ENCODE measurements around the gene CCT6A. TPM values are rescaled to one million over a fixed set of nuclear protein-coding genes. Genes with fewer than 3 reads are reported as not detected.

Gene CCT6A
- total and polyA plus RNA-seq, 9 of the 15 experiments (the other 6 are each of a cell fraction or from before 2014, with no cell fraction given), result 244 to 708 (median 387) TPM

DNA sequence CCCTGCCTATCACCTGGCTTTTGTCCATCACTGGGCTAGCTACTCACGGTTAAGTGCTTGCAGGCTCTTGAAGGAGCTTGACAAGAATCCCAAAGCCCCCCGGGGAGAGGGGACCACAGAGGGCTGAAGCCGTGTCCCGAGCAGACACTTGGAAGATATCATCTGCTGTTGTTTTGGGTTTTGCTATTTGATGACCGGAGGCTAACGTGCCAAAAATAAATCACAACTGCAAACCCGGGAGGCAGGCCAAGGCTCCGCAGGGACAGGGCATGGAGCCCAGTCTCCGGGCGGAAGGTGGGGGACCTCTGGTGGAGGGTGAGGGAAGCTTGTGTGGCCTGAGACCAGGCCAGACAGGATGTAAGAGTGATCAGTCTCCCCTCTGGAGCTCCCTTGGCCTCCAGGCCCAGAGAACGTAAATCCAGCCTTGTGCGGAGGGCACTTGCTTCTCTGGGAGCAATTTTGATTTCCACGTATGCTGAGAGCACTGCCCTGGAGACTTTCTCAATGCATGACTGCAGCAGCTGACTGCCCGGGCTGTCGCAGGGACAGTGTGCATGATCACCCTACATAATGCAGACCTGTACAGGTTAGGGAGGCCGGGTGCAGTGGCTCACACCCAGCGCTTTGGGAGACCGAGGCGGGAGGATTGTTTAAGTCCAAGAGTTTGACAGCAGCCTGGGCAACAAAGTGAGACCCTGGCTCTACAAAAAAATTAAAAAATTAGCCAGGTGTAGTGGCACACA lies 41.4 kb downstream of the CCT6A start, which contains the start of gene PHKG1 (continued):
- TF ChIP-seq, protein P1, sequence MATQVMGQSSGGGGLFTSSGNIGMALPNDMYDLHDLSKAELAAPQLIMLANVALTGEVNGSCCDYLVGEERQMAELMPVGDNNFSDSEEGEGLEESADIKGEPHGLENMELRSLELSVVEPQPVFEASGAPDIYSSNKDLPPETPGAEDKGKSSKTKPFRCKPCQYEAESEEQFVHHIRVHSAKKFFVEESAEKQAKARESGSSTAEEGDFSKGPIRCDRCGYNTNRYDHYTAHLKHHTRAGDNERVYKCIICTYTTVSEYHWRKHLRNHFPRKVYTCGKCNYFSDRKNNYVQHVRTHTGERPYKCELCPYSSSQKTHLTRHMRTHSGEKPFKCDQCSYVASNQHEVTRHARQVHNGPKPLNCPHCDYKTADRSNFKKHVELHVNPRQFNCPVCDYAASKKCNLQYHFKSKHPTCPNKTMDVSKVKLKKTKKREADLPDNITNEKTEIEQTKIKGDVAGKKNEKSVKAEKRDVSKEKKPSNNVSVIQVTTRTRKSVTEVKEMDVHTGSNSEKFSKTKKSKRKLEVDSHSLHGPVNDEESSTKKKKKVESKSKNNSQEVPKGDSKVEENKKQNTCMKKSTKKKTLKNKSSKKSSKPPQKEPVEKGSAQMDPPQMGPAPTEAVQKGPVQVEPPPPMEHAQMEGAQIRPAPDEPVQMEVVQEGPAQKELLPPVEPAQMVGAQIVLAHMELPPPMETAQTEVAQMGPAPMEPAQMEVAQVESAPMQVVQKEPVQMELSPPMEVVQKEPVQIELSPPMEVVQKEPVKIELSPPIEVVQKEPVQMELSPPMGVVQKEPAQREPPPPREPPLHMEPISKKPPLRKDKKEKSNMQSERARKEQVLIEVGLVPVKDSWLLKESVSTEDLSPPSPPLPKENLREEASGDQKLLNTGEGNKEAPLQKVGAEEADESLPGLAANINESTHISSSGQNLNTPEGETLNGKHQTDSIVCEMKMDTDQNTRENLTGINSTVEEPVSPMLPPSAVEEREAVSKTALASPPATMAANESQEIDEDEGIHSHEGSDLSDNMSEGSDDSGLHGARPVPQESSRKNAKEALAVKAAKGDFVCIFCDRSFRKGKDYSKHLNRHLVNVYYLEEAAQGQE (IDR thresholded peaks at IDR 0.05; ENCODE audit: borderline replicate concordance), result peak; percentile 24; the same call in 1 of the 2 replicates
- TF ChIP-seq, protein P1 (CRISPR knock-in tag; IDR thresholded peaks at IDR 0.05; ENCODE audit: low read depth), result no peak
- TF ChIP-seq RAD21 (CRISPR knock-in tag; conservative IDR thresholded peaks at IDR 0.05 in 1 of 2, IDR thresholded peaks at IDR 0.05 in 1 of 2) (peak; percentile 27 to 66; a peak in 3 of 4 replicates), YBX1 (IDR thresholded peaks at IDR 0.05) (no peak), SIN3B (IDR thresholded peaks at IDR 0.05; ENCODE audit: low read depth) (no peak), STAG1 (CRISPR knock-in tag; IDR thresholded peaks at IDR 0.05; ENCODE audit: borderline replicate concordance) (no peak), NFIC (IDR thresholded peaks at IDR 0.05) (0 out of 2 replicates have a peak, but pooled peaks have one; percentile 19), MYC (IDR thresholded peaks at IDR 0.05; ENCODE audit: low read depth, low read length) (no peak), MYC (CRISPR knock-in tag; IDR thresholded peaks at IDR 0.05; ENCODE audit: borderline replicate concordance, low read depth) (no peak), ETV1 (tag; conservative IDR thresholded peaks at IDR 0.05; ENCODE audit: low read depth) (peak; percentile 69), POLR2G (IDR thresholded peaks at IDR 0.05; ENCODE audit: low read depth, low read length) (0 out of 2 replicates have a peak, but pooled peaks have one; percentile 22)
